ENCODE results near the gene CYB561D1. TPM values are rescaled to one million over a fixed set of nuclear protein-coding genes. Genes with fewer than 3 reads are reported as not detected.

Gene CYB561D1
- total and polyA plus RNA-seq, 10 of the 15 experiments (the other 5 are each of a cell fraction or from before 2014, with no cell fraction given), result 0.68 to 9.0 (median 3.3) TPM

DNA sequence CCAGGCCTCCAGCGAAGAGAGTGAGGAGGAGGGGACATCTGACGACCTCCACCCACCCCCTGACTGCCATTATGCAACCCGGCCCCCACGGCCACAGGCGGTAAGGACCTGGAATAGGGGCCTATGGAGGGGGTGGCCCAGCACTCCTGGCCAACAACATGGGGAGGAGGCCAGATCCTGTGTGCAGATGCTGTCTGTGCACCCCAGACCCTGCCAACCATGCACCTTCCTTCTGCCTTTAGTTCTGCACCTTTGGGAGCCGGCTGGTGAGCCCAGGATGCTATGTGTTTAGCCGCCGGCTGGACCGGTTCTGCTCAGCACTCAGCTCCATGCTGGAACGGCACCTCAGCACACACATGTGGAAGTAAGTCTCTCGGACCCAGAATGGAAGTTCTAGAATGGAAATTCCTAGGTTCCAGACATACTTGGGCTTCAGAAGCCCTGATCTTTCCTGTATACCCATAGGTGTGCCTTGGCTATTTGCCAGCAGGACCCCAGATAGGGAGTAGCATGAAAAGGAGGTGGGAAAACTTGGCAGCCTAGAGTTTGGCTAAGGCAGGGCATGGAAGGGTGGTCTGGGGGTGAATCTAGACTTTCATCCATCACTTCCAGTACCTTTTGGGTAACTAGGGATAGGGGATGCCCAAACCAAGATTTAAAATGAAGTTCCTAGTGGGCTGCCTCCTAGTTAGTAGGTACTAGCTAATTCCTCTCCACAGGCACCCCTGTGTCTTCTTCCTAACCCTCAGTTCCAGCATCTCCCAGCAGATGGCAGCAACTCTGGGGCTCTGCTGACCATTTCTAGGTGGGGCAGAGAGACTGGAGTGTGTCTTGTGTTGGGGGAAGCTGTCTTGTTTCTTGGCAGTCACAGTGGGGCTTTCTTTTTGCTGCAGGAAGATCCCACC is 3.6 kb upstream of the CYB561D1 start (continued):
- TF ChIP-seq, protein P1, sequence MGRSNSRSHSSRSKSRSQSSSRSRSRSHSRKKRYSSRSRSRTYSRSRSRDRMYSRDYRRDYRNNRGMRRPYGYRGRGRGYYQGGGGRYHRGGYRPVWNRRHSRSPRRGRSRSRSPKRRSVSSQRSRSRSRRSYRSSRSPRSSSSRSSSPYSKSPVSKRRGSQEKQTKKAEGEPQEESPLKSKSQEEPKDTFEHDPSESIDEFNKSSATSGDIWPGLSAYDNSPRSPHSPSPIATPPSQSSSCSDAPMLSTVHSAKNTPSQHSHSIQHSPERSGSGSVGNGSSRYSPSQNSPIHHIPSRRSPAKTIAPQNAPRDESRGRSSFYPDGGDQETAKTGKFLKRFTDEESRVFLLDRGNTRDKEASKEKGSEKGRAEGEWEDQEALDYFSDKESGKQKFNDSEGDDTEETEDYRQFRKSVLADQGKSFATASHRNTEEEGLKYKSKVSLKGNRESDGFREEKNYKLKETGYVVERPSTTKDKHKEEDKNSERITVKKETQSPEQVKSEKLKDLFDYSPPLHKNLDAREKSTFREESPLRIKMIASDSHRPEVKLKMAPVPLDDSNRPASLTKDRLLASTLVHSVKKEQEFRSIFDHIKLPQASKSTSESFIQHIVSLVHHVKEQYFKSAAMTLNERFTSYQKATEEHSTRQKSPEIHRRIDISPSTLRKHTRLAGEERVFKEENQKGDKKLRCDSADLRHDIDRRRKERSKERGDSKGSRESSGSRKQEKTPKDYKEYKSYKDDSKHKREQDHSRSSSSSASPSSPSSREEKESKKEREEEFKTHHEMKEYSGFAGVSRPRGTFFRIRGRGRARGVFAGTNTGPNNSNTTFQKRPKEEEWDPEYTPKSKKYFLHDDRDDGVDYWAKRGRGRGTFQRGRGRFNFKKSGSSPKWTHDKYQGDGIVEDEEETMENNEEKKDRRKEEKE (IDR thresholded peaks at IDR 0.05), result no peak
- TF ChIP-seq SPI1 (IDR thresholded peaks at IDR 0.05; ENCODE audit: borderline replicate concordance, insufficient read depth, low read depth, low read length) (no peak), POLR2AphosphoS5 (IDR thresholded peaks at IDR 0.05; ENCODE audit: low read length) (no peak), BHLHE40 (IDR thresholded peaks at IDR 0.05; ENCODE audit: borderline replicate concordance in 1 of 2, low read depth in 2 of 2, low read length in 1 of 2) (no peak), LARP7 (IDR thresholded peaks at IDR 0.05) (no peak), BMI1 (IDR thresholded peaks at IDR 0.05; ENCODE audit: borderline replicate concordance) (no peak), EP300 (IDR thresholded peaks at IDR 0.05; ENCODE audit: borderline replicate concordance in 1 of 2, control insufficient read depth in 1 of 2, low read depth in 2 of 2, low read length in 2 of 2) (no peak), KLF5 (IDR thresholded peaks at IDR 0.05; ENCODE audit: partially characterized antibody) (no peak), KDM1A (IDR thresholded peaks at IDR 0.05; ENCODE audit: borderline replicate concordance) (no peak), RAD21 (IDR thresholded peaks at IDR 0.05; ENCODE audit: insufficient read depth, low read depth, low read length) (peak; percentile 68), RB1 (IDR thresholded peaks at IDR 0.05; ENCODE audit: borderline replicate concordance) (0 out of 2 replicates have a peak, but pooled peaks have one; percentile 32), NR2F1 (conservative IDR thresholded peaks at IDR 0.05) (no peak), SREBF2 (IDR thresholded peaks at IDR 0.05; ENCODE audit: low read length) (no peak)
- TF ChIP-seq, protein P2, sequence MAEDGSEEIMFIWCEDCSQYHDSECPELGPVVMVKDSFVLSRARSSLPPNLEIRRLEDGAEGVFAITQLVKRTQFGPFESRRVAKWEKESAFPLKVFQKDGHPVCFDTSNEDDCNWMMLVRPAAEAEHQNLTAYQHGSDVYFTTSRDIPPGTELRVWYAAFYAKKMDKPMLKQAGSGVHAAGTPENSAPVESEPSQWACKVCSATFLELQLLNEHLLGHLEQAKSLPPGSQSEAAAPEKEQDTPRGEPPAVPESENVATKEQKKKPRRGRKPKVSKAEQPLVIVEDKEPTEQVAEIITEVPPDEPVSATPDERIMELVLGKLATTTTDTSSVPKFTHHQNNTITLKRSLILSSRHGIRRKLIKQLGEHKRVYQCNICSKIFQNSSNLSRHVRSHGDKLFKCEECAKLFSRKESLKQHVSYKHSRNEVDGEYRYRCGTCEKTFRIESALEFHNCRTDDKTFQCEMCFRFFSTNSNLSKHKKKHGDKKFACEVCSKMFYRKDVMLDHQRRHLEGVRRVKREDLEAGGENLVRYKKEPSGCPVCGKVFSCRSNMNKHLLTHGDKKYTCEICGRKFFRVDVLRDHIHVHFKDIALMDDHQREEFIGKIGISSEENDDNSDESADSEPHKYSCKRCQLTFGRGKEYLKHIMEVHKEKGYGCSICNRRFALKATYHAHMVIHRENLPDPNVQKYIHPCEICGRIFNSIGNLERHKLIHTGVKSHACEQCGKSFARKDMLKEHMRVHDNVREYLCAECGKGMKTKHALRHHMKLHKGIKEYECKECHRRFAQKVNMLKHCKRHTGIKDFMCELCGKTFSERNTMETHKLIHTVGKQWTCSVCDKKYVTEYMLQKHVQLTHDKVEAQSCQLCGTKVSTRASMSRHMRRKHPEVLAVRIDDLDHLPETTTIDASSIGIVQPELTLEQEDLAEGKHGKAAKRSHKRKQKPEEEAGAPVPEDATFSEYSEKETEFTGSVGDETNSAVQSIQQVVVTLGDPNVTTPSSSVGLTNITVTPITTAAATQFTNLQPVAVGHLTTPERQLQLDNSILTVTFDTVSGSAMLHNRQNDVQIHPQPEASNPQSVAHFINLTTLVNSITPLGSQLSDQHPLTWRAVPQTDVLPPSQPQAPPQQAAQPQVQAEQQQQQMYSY (CRISPR knock-in tag; IDR thresholded peaks at IDR 0.05), result no peak
- TF ChIP-seq, protein P3, sequence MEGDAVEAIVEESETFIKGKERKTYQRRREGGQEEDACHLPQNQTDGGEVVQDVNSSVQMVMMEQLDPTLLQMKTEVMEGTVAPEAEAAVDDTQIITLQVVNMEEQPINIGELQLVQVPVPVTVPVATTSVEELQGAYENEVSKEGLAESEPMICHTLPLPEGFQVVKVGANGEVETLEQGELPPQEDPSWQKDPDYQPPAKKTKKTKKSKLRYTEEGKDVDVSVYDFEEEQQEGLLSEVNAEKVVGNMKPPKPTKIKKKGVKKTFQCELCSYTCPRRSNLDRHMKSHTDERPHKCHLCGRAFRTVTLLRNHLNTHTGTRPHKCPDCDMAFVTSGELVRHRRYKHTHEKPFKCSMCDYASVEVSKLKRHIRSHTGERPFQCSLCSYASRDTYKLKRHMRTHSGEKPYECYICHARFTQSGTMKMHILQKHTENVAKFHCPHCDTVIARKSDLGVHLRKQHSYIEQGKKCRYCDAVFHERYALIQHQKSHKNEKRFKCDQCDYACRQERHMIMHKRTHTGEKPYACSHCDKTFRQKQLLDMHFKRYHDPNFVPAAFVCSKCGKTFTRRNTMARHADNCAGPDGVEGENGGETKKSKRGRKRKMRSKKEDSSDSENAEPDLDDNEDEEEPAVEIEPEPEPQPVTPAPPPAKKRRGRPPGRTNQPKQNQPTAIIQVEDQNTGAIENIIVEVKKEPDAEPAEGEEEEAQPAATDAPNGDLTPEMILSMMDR (IDR thresholded peaks at IDR 0.05 in 2 of 3, conservative IDR thresholded peaks at IDR 0.05 in 1 of 3; ENCODE audit: control insufficient read depth in 2 of 3, extremely low read depth in 1 of 3, insufficient read depth in 1 of 3, low read depth in 3 of 3, low read length in 3 of 3), result peak; percentile 79 to 89 (median 81)
